Measurements from ENCODE around the gene KLHL28.

Gene KLHL28

DNA sequence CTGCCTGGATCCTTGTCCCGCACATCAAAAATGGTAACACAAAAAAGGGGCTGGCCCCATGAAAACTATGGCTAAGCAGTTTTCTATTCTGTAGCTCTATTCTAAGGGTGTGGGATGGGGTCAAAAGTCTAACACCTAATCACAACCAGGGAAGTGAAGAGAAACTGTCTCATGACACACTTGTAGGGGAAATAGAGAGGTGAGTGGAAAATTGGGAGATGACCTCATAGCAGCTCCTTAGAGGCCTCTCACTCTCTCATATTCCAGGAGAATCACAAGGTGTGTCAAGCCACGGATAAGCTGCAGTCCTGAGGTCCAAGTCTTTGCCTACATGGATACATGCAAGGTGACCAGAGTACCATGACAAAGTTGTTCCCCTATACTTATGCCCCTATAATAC, 10.7 kb downstream of the KLHL28 start:
- TF ChIP-seq, protein P1, sequence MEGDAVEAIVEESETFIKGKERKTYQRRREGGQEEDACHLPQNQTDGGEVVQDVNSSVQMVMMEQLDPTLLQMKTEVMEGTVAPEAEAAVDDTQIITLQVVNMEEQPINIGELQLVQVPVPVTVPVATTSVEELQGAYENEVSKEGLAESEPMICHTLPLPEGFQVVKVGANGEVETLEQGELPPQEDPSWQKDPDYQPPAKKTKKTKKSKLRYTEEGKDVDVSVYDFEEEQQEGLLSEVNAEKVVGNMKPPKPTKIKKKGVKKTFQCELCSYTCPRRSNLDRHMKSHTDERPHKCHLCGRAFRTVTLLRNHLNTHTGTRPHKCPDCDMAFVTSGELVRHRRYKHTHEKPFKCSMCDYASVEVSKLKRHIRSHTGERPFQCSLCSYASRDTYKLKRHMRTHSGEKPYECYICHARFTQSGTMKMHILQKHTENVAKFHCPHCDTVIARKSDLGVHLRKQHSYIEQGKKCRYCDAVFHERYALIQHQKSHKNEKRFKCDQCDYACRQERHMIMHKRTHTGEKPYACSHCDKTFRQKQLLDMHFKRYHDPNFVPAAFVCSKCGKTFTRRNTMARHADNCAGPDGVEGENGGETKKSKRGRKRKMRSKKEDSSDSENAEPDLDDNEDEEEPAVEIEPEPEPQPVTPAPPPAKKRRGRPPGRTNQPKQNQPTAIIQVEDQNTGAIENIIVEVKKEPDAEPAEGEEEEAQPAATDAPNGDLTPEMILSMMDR (IDR thresholded peaks at IDR 0.05; ENCODE audit: low read depth, low read length) = no peak
- no peaks in the 10 kb centered on the region for H3K36me3 ChIP-seq

DNA sequence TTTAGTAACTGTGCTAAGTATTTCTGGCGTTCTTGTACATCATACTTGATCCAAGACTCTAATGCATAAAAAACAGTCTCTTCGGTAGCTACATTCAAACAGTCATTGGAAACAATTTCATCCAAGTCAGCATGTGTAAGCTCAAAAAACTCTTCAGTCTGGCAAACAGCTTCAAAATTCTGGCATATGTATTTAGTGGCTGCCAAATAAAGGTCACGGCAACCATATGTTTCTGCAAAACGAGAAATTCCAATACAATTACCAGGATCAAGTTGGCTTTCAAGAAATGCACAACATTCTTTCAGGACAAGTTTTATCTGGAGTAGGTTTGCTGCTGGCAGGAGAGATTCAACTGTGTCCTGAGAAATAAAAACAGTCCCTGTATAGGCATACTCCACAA, 16.5 kb downstream of the KLHL28 start:
- Histone ChIP-seq H3K27me3 (ENCODE audit: insufficient read depth, low read depth, severe bottlenecking) (no peaks in the 10 kb centered on the region), H3K4me3 (ENCODE audit: low read depth, low read length) (no peak overlapping the region), H3K9me3 (ENCODE audit: severe bottlenecking) (no peaks in the 10 kb centered on the region), H3K36me3 (peaks cover 4% of the 10 kb centered on the region), H3K27ac (no peak overlapping the region)
- no peak for DNase-seq
- TF ChIP-seq, protein P1 (IDR thresholded peaks at IDR 0.05; ENCODE audit: low read depth, low read length) = no peak

More for the DNA sequence above, 10.7 kb downstream of the KLHL28 start:
- Histone ChIP-seq H3K9me3 (ENCODE audit: severe bottlenecking) (no peaks in the 10 kb centered on the region), H3K4me3 (ENCODE audit: low read depth, low read length) (no peak overlapping the region), H3K27ac (no peak overlapping the region), H3K27me3 (ENCODE audit: insufficient read depth, low read depth, severe bottlenecking) (no peaks in the 10 kb centered on the region)
- no peak for DNase-seq

DNA sequence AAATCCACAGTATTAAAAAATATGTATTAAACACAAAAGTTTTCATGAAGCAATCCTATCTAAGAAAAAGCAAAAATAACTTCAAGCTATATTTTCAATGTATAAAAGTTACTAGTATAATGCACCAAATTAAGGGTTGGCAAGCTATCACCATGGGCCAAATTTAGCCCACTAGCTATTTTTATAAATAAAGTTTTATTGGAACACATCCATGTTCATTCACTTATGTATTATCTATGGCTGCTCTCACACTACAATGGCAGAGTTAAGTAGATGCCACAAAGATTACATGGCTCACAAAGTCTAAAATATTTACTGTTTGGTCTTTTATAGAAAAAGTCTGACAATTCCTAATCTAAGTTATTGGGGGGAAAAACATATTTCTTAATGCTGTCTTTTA, 17.6 kb downstream of the KLHL28 start:
- Histone ChIP-seq H3K4me3 (ENCODE audit: low read depth, low read length) (no peak overlapping the region), H3K36me3 (peaks cover 4% of the 10 kb centered on the region), H3K9me3 (ENCODE audit: severe bottlenecking) (no peaks in the 10 kb centered on the region), H3K27ac (no peak overlapping the region), H3K27me3 (ENCODE audit: insufficient read depth, low read depth, severe bottlenecking) (no peaks in the 10 kb centered on the region)
- TF ChIP-seq, protein P1 (IDR thresholded peaks at IDR 0.05; ENCODE audit: low read depth, low read length) = no peak
- DNase-seq = no peak

DNA sequence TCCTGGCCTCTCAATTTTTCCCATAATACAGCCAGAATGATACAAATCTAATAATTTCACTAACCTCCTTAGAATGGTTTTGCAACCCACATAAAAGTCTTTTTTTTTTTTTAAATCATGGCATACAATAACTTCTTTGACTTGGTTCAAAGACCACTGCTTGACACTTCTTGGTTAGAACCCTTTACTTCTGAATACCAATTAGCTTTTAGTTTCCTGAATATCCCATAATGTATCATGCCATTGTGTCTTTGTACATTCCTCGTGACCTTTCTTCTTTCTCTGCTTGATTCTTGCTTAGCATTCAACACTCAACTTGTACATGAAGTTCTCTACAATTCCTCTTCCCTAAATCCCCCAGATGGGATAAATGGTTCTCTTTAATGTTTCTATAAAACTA, 19.3 kb downstream of the KLHL28 start:
- no peak for DNase-seq

DNA sequence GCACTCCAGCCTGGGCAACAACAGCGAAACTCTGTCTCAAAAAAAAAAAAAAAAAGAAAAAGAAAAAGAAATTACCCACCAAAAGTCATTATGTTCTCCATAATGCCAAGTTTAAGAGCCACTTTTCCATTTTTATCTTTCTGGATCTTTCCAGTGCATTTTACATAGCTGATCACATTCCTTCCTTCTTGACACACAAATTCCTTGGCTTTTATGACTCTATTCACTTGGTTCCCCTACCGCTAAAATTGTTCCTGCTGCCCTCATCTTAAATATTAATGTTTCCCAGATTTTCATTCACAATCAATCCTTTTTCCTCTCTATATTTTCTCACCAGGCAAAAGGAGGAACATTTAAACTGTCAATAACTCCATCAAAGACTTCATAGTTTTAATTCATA, 20.2 kb downstream of the KLHL28 start:
- Histone ChIP-seq H3K4me3 (ENCODE audit: low read depth, low read length) (no peak overlapping the region), H3K9me3 (ENCODE audit: severe bottlenecking) (no peaks in the 10 kb centered on the region), H3K27me3 (ENCODE audit: insufficient read depth, low read depth, severe bottlenecking) (no peaks in the 10 kb centered on the region), H3K36me3 (peaks cover 4% of the 10 kb centered on the region), H3K27ac (no peak overlapping the region)
- no peak for DNase-seq
- TF ChIP-seq, protein P1 (IDR thresholded peaks at IDR 0.05; ENCODE audit: low read depth, low read length) = no peak

More for the DNA sequence above, 19.3 kb downstream of the KLHL28 start:
- Histone ChIP-seq H3K27me3 (ENCODE audit: insufficient read depth, low read depth, severe bottlenecking) (no peaks in the 10 kb centered on the region), H3K4me3 (ENCODE audit: low read depth, low read length) (no peak overlapping the region), H3K9me3 (ENCODE audit: severe bottlenecking) (no peaks in the 10 kb centered on the region), H3K27ac (no peak overlapping the region), H3K36me3 (peaks cover 4% of the 10 kb centered on the region)
- TF ChIP-seq, protein P1 (IDR thresholded peaks at IDR 0.05; ENCODE audit: low read depth, low read length) = no peak

DNA sequence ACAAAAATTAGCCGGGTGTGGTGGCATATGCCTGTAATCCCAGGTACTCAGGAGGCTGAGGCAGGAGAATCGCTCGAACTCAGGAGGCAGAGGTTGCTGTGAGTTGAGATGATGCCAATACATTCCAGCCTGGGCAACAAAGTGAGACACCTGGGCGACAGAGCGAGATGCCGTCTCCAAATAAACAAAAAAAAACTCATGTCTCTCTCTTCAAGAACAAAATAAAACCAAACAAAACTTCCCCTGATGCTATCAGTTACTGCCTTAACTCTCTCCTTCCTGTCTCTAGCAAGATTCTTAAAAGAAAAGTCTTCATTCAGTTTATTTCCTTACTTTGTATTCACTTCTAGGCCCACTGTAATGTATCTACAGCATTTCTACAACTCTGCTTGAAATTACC, 20.8 kb downstream of the KLHL28 start:
- no peak overlapping the region for H3K27ac ChIP-seq
- no peaks in the 10 kb centered on the region for H3K9me3 ChIP-seq (ENCODE audit: severe bottlenecking)
- DNase-seq = no peak
- H3K4me3 ChIP-seq (ENCODE audit: low read depth, low read length) = no peak overlapping the region
- H3K27me3 ChIP-seq (ENCODE audit: insufficient read depth, low read depth, severe bottlenecking) = no peaks in the 10 kb centered on the region
- TF ChIP-seq, protein P1 (IDR thresholded peaks at IDR 0.05; ENCODE audit: low read depth, low read length) = no peak
- peaks cover 4% of the 10 kb centered on the region for H3K36me3 ChIP-seq
